IPS-18c (cell line): Measurements from ENCODE around the gene PAK4.

Source experiments
- H3K4me3 ChIP-seq: 2 replicates; pipeline ENCODE4 v1.7.0; 2013; ENCODE audit warnings: low read depth, mild to moderate bottlenecking, low read length, moderate library complexity; ENCODE audit not compliant: insufficient read depth
- H3K9me3 ChIP-seq: one replicate; pipeline ENCODE4 v1.6.1; 2013; ENCODE audit warnings: mild to moderate bottlenecking, low read length, moderate library complexity; ENCODE audit not compliant: control insufficient read depth, insufficient read depth

The PAK4 gene

DNA sequence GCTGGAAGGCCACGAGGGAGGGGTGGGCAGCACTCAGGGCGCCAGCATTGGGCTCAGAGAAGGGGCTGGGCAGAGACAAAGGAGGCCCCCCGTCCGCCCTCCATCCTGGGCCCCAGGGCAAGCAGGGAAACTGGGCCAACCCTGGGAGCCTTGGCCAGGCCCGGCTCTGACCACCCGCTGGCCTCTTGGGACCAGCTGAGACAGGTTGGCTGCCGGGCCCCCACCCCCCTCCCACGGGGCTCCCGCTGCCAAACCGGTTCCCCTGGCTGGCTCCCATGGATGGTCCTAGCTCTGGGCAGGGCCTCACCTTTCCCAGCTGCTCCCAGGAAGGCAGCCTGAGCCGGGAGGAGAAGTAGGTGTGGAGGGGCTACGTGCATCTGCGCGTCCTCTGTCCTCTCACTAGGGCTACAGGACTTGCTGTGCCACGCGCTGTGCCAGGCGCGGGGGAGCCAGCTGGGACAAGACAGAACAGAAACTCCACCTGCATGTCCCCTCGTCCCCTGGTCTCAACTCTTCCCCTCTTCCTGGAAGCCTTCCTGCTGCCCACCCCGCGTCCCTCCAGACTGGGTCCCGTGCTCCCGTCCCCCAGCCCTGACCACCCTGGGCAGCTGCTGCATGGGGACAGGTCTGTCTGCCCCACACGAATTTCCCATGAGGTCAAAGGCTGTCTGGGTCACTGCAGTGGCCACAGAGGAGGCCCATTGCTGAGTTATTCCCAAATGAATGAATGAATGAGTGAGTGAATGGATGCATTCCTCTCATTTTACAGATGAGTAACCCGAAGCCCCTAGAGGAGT lies 42.1 kb downstream of the PAK4 start:
- no peak overlapping the region for H3K4me3 ChIP-seq
- H3K9me3 ChIP-seq, result no peaks in the 10 kb centered on the region

DNA sequence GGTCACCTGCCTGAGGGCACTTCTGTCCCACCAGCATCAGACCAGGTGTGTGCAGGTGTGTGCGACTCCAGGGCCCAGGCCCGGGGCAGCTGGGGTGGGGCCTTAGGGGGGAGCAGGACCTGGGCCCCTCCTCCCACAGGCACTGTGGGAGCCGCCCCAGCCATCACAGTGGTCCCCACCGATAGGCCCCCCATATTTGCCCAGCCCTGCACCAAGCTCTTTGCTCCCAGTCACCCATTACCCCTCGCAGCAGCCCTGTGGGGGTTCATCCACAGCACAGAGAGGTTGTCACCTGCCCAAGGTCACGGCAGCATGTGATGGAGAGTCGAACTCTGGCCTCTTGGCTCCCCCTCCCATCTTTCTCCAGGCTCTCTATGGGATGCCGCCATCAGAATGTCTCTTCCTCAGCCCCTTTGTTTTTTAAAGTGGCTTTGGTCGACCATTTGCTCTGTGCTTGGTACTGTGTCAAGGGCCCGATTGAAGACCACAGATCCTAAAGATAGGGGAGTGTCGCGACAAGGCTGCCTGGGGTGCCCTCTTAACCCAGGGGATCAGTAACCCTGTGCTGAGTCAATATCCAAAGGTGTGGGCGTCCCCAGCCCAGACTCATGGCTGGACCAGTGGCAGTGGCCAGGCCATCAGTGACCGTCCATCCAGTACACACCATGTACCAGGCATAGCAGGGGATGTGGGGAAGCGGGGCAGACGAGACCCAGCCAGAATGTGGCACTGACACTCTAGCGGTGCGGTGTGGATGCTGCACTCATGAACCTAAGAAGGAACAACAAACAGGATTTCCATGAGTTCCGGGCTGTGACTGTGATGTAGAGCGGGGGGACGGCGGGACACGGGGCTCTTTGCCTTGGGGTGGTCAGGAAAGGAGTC lies 42.9 kb downstream of the PAK4 start:
- H3K4me3 ChIP-seq, result no peak overlapping the region

DNA sequence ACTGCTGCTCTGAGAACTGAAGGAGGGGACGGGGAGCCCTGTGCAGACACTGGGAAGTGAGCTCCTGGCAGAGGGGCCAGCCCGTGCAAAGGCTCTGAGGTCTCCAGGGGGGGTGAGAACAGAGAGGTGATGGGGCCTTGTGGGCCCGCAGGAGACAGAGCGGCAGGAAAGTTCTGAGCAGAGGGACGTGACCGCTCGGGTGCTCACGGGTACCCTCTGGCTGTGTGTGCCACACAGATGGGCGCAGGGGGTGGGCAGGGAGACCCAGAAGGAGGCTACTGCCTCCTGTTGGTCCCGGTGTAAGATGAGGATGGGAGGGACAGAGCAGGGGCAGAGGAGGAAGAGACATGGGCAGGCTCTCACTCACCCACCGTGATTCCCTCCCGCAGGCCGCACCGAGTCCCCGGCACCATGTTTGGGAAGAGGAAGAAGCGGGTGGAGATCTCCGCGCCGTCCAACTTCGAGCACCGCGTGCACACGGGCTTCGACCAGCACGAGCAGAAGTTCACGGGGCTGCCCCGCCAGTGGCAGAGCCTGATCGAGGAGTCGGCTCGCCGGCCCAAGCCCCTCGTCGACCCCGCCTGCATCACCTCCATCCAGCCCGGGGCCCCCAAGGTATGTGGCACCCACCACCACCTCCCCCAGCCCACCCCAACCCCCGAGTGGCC lies 43.7 kb downstream of the PAK4 start:
- no peak overlapping the region for H3K4me3 ChIP-seq
- H3K9me3 ChIP-seq, result no peaks in the 10 kb centered on the region

More for the DNA sequence above, 42.9 kb downstream of the PAK4 start:
- no peaks in the 10 kb centered on the region for H3K9me3 ChIP-seq

DNA sequence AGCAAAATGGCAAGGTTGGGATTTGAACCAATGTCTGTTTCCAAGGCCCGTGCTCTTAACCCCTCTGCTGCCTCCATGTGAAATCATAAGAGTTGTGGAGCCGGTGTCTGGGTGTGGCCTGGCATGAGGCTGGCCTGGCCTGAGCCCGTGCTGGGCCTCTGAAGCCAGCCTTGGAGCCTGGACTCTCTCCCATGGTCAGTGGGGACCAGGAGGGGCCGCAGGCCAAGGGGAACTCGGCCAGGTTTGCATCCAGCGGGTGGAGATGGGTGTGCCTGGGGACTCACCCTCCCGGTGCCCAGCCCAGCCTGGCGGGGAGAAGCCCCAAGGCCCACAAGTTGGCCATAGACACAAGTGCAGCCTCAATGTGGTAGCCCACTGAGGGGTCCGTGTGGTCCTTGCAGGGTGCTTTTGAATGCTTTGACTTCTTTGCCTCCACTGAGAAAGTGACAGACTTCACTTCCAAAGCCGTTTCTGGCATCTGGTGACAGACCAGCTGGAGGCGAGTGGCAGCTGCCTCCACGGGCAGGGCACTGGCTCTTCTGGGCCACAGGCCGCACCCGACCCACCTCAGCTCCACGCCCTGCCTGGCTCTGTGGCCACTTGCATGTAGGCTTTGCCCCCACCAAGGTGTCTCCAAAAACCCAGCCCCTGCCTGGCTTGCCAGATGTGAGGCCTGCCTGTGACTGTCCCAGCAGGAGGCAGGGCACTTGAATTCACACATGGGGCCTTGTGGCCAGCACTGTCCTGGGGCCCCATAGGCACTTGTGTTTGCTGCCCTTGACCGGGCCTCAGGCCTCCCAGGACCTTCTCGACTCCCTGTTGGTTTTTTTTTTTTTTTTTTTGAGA lies 45.0 kb downstream of the PAK4 start:
- Histone ChIP-seq H3K4me3 (no peak overlapping the region), H3K9me3 (no peaks in the 10 kb centered on the region)

DNA sequence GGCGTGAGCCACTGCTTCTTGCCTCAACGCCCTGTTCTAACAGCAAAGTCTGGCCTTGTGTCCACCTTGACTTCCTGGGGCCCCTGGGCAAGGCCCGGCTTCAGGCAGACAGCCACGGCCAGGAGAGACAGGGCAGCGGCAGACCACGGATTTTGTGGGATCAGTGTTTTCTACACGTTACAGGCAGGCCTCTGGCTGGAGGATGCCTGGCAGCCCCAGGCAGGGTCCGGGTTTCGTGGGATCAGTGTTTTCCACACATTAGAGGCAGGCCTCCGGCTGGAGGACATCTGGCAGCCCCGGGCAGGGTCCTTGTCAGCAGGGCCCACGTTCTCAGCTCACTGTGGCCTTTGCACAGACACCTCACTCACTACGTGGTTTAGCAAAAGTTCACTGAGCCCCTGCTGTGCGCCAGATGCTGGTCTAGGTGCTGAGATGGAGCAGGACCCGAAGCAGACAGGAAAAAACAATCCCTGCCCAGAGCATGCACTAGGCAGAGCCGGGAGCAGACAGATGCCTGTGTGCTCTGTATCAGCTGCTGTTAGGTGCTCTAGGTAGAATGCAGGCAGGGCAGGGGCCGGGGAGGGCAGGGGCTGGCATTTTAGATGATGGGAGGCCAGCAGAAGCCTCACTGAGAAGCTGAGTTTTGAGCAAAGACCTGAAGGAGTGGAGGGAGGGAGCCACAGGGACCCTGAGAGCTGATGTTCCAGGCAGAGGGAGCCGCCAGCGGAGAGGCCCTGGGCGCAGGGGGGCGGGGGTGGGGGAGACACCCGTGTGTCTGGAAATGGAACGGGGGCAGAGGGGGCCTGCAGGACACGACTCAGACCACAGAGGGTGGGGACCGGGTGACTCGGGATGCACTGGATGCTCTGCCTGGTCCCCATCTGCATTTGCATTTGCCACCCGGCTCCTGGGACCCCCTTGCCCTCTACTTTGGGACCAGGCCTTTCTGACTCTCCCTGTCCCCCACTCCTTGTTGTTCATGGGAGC lies 46.2 kb downstream of the PAK4 start:
- Histone ChIP-seq H3K4me3 (no peak overlapping the region), H3K9me3 (no peaks in the 10 kb centered on the region)

DNA sequence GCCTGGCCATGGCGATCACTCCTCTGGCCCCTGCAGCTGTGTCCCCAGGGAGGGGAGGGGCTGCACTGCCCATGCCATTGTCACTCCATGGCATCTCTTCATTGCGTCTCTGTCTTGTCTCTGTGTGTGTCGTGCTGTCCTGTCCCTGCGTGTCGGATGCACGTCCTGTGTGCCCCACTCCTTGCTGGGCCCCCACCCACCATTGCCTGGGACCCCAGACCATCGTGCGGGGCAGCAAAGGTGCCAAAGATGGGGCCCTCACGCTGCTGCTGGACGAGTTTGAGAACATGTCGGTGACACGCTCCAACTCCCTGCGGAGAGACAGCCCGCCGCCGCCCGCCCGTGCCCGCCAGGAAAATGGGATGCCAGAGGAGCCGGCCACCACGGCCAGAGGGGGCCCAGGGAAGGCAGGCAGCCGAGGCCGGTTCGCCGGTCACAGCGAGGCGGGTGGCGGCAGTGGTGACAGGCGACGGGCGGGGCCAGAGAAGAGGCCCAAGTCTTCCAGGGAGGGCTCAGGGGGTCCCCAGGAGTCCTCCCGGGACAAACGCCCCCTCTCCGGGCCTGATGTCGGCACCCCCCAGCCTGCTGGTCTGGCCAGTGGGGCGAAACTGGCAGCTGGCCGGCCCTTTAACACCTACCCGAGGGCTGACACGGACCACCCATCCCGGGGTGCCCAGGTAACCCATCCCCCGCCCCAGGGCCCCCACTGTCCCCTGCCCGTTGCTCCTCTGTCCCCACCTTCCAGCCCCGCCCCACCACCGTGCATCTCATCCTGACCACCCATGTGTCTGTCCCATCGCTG lies 47.3 kb downstream of the PAK4 start:
- Histone ChIP-seq H3K9me3 (no peaks in the 10 kb centered on the region), H3K4me3 (no peak overlapping the region)

DNA sequence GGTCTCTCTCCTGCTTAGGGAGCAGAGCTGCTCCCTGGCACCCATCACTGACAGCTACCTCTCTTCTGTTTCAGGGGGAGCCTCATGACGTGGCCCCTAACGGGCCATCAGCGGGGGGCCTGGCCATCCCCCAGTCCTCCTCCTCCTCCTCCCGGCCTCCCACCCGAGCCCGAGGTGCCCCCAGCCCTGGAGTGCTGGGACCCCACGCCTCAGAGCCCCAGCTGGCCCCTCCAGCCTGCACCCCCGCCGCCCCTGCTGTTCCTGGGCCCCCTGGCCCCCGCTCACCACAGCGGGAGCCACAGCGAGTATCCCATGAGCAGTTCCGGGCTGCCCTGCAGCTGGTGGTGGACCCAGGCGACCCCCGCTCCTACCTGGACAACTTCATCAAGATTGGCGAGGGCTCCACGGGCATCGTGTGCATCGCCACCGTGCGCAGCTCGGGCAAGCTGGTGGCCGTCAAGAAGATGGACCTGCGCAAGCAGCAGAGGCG lies 48.0 kb downstream of the PAK4 start:
- H3K4me3 ChIP-seq, result no peak overlapping the region
- H3K9me3 ChIP-seq, result no peaks in the 10 kb centered on the region

DNA sequence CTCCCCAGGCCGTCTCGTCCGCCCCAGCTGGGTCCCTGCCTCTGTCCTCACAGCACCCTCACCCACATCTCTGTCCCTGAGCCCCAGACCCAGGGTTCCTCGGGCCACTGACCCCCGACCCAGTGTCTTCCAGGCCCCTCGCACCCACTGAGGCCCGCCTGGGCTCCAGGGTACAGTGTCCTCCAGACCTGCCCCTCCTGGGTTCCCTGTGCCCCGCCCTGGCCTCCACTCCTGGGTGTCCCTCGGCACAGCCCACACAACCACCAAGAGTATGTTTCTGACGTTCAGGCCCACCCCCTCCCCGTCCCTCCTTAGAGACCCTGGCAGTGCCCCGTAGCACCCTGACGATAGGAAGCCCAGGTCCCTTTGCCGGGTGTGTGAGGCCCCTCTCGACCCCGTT lies 48.6 kb downstream of the PAK4 start:
- no peak overlapping the region for H3K4me3 ChIP-seq
- no peaks in the 10 kb centered on the region for H3K9me3 ChIP-seq

DNA sequence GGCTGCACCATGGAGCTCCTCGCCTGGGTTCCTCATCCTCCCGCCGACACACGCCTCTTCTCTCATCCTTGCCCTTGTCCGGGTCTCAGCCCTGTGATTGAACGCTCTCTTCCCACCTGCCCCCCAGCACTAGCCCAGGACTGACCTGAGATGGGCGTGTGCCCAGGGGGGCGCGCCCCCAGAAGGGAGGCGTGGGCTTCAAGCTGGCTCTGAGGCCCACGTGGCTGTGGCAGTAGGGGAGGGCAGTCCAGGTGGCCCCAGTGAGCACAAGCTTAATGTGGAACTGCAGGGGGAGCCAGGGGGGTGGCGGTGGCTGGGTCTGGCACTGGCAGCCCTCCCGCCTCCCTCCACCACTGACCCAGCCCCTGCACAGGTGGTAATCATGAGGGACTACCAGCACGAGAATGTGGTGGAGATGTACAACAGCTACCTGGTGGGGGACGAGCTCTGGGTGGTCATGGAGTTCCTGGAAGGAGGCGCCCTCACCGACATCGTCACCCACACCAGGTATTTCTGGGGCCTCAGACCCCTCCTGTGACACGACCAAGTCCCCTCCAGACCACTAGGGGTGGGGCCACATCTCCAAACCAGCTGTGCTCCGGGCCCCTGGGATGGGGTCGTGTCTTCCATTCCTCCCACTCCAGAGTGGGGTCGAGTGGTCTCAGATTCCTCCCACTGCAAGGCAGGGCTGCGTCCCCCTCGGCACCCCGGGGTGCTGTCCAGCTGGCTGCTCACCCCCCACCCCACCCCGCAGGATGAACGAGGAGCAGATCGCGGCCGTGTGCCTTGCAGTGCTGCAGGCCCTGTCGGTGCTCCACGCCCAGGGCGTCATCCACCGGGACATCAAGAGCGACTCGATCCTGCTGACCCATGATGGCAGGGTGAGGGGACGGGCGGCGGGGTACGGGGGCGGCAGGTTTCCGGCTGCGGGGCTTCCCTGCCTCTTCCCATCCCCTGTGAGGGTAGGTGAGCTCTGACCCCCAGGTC lies 49.3 kb downstream of the PAK4 start:
- H3K9me3 ChIP-seq, result no peaks in the 10 kb centered on the region
- H3K4me3 ChIP-seq, result no peak overlapping the region

DNA sequence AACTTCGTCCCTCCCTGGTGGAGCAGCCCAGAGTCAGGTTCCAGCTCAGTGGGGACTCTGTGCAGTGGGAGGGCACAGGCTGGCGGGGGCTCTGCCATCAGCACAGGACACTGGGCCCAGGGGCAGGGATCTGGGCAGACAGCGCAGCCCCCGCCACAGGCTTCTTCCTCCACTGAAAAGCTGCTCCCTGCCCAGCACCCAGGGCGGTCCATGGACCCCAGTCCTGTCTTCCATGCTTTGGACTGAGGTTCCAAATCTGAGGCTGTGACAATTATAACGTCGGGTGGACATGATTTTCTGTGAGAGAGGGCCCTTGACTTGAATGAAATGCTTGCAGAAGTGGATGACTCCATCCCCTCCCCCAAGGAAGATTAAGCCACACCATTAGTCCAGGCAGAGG lies 50.0 kb downstream of the PAK4 start:
- Histone ChIP-seq H3K4me3 (no peak overlapping the region), H3K9me3 (no peaks in the 10 kb centered on the region)

DNA sequence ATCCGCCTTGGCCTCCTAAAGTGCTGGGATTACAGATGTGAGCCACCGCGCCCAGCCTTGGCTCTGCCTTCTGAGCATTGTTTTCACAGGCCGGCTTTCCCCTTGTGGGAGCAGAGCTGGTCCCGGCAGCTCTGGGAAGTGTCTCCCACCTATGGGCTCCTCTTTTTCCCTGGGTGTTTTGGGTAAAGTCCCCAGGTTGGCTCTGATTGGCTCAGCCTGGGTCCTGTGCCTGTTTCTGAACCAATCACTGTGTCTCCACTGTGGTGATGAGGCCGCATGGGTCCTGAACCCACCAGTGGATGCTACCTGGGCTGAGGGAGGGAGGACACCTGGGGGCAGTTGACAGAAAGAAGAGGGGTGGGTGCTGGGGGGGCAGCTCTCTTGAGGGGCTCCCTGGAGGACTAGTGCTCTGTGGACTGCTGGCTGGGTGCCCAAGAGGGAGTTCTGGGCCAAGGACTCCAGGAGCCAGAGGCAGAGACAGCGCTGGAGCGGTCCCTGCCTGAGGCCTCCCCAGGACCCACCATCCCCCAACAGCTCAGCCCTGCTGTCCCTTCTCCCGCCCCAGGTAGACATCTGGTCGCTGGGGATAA lies 51.6 kb downstream of the PAK4 start:
- Histone ChIP-seq H3K4me3 (no peak overlapping the region), H3K9me3 (no peaks in the 10 kb centered on the region)

DNA sequence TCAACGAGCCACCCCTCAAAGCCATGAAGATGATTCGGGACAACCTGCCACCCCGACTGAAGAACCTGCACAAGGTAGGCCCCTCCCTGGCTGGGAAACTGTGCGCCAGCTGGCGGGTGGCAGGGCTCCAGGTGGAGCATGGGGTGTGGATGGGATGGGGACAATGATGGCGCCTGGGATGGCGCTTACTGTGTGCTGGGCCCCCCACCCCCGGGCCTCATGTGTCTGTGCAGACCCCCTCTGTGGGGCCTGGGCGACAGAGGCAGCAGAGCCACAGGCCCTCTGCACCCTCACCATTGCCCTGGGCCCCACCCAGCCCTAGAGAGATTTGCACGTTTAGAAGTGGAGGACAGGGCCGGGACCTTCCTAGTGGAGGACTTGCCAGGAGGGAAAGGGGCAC lies 52.1 kb downstream of the PAK4 start:
- no peak overlapping the region for H3K4me3 ChIP-seq
- H3K9me3 ChIP-seq, result no peaks in the 10 kb centered on the region

DNA sequence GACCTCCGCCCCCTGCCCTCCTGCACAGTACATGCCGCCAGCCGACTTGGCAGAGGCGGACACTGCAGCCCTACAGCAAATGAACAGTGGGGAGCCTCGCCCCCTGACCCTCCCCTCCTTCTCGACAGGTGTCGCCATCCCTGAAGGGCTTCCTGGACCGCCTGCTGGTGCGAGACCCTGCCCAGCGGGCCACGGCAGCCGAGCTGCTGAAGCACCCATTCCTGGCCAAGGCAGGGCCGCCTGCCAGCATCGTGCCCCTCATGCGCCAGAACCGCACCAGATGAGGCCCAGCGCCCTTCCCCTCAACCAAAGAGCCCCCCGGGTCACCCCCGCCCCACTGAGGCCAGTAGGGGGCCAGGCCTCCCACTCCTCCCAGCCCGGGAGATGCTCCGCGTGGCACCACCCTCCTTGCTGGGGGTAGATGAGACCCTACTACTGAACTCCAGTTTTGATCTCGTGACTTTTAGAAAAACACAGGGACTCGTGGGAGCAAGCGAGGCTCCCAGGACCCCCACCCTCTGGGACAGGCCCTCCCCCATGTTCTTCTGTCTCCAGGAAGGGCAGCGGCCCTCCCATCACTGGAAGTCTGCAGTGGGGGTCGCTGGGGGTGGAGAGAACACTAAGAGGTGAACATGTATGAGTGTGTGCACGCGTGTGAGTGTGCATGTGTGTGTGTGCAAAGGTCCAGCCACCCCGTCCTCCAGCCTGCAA lies 52.9 kb downstream of the PAK4 start:
- no peak overlapping the region for H3K4me3 ChIP-seq
- no peaks in the 10 kb centered on the region for H3K9me3 ChIP-seq
